ENCODE measurements around the gene ARIH2.

DNA sequence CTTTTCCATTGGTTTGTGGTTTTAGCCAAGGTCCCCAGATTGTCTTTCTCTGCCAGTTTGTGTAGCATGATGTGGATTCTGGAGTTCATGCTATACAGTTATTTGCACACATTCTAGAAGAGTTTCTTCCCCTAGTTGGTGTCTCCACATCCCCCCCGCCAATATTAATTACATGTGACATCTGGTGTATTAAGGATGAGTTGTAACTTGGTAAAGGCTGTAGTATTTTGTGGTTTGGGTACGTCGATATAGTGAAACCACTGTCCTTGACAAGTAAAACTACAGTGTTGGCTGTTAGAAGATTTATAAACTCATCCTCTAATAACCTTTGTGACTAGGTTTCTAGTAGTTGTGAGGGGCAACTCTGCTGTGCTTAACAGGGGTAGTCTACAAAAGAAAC is 47.7 kb downstream of the ARIH2 start:
- TF ChIP-seq, protein P1, sequence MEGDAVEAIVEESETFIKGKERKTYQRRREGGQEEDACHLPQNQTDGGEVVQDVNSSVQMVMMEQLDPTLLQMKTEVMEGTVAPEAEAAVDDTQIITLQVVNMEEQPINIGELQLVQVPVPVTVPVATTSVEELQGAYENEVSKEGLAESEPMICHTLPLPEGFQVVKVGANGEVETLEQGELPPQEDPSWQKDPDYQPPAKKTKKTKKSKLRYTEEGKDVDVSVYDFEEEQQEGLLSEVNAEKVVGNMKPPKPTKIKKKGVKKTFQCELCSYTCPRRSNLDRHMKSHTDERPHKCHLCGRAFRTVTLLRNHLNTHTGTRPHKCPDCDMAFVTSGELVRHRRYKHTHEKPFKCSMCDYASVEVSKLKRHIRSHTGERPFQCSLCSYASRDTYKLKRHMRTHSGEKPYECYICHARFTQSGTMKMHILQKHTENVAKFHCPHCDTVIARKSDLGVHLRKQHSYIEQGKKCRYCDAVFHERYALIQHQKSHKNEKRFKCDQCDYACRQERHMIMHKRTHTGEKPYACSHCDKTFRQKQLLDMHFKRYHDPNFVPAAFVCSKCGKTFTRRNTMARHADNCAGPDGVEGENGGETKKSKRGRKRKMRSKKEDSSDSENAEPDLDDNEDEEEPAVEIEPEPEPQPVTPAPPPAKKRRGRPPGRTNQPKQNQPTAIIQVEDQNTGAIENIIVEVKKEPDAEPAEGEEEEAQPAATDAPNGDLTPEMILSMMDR (IDR thresholded peaks at IDR 0.05): no peak
- no peak for TF ChIP-seq EP300 (IDR thresholded peaks at IDR 0.05)

Data from esophagus muscularis mucosa (tissue), 3 donors.